Gastrocnemius medialis (tissue), 4 donors: Measurements from ENCODE around the gene HSD11B1L. TPM values are rescaled to one million over a fixed set of nuclear protein-coding genes. Genes with fewer than 3 reads are reported as not detected.

Experiments
- ATAC-seq, 2 donors: fragments of 150-250 bp; one replicate each; pipeline ENCODE4 v1.9.1; 2016
- DNase-seq, 2 donors: peaks; one replicate each; pipeline ENCODE4 v3.0.0-alpha.2; 2019
- H3K27ac ChIP-seq, 4 donors: fragments of 200-600 bp; sonication (generic); 1 replicate in 1 of 4; 2 replicates in 3 of 4; pipeline ENCODE4 v1.5.1; 2016 to 2018; ENCODE audit warnings: mild to moderate bottlenecking in 2 of 4, moderate library complexity in 1 of 4
- H3K27me3 ChIP-seq, 3 donors: fragments of 200-600 bp; sonication (generic) in 2 of 3; 1 replicate in 1 of 3; 2 replicates in 2 of 3; pipeline versions ENCODE4 v1.5.1 to v1.6.0; 2016 to 2019; ENCODE audit warnings: mild to moderate bottlenecking in 1 of 3, moderate library complexity in 1 of 3
- H3K36me3 ChIP-seq, 2 donors: fragments of 200-600 bp; sonication (generic) in 1 of 2; one replicate each; pipeline ENCODE4 v1.5.1; 2017 to 2018
- H3K4me1 ChIP-seq, 2 donors: fragments of 200-600 bp; sonication (generic) in 1 of 2; one replicate each; pipeline ENCODE4 v1.5.1; 2016 to 2017; ENCODE audit warnings: mild to moderate bottlenecking in 2 of 2
- H3K4me3 ChIP-seq, 4 donors: fragments of 200-600 bp; sonication (generic) in 3 of 4; 1 replicate in 1 of 4; 2 replicates in 3 of 4; pipeline ENCODE4 v1.5.1; 2016 to 2019; ENCODE audit warnings: mild to moderate bottlenecking in 2 of 4
- H3K9me3 ChIP-seq, 3 donors: fragments of 200-600 bp; sonication (generic) in 2 of 3; 1 replicate in 1 of 3; 2 replicates in 2 of 3; pipeline ENCODE4 v1.5.1; 2016 to 2019
- CTCF ChIP-seq, 5 experiments: fragments of 450-650 bp in 3 of 5; fragments of 200-600 bp in 2 of 5; sonication (generic) in 2 of 5; IDR thresholded peaks in 4 of 5; conservative IDR thresholded peaks in 1 of 5; 1 replicate in 4 of 5; 2 replicates in 1 of 5; pipeline ENCODE4 v1.5.1; 2016 to 2019; ENCODE audit warnings: antibody characterized with exemption in 5 of 5, mild to moderate bottlenecking in 3 of 5, moderate library complexity in 3 of 5
- POLR2A ChIP-seq, 2 donors: fragments of 450-650 bp; IDR thresholded peaks; one replicate each; pipeline ENCODE4 v1.6.1; 2017; ENCODE audit warnings: antibody characterized with exemption in 2 of 2, mild to moderate bottlenecking in 2 of 2, moderate library complexity in 2 of 2
- in situ Hi-C, 4 donors: fragments of 200-750 bp; cut with MboI; loops; one replicate each; pipeline versions ENCODE4 v1.15.0 to v1.8.0; 2017; ENCODE audit warnings: low sequenced_read_pairs in 4 of 4
- intact Hi-C: fragments of 100-400 bp; cut with DNase I; formaldehyde crosslinking; loops from one replicate; pipeline ENCODE4 v1.15.1; 2023; ENCODE audit warnings: low total_unique reads
- total RNA-seq, 4 donors: library from RNA; depleted of rRNA; stranded (reverse); fragments of >200 nt; gene quantifications; one replicate each; pipeline versions ENCODE4 v1.1.0 to v1.2.3, GENCODE V29; 2016

Gene HSD11B1L
- total RNA-seq, 4 donors from 2014 or later = 5.8 to 33.2 (median 21.5) TPM

DNA sequence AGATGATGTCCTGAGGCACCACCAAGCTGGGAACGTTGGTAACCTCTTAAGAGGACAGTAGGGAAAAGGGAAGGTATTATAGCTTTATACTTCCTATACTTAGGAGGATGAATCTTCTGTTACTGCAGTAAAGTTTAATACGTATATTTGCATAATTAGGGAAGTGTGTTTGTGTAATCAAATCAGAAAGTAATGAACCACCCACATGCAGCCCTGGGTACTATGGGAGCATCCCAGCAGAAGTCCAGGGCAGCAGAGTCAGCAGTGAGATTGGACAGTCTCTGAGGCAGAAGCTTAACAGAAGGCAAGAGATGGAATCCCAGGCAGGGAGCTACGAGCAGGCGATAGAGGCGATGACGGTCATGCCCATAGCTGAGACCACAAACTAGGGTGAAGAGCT, 45.4 kb upstream of the HSD11B1L start:
- no peak for DNase-seq
- H3K27me3 ChIP-seq = no peaks in the 10 kb centered on the region
- no peak overlapping the region for H3K27ac ChIP-seq
- intact Hi-C loops = no loop called here
- no peak for ATAC-seq
- H3K9me3 ChIP-seq = no peaks in the 10 kb centered on the region
- no peaks in the 10 kb centered on the region for H3K36me3 ChIP-seq
- in situ Hi-C loops = no loop called here
- no peak overlapping the region for H3K4me3 ChIP-seq
- peaks cover 44 to 48% of the 10 kb centered on the region in 2 donors for H3K4me1 ChIP-seq
- TF ChIP-seq CTCF (IDR thresholded peaks at IDR 0.05 in 4 of 5, conservative IDR thresholded peaks at IDR 0.05 in 1 of 5) (no peak), POLR2A (IDR thresholded peaks at IDR 0.05) (no peak)

DNA sequence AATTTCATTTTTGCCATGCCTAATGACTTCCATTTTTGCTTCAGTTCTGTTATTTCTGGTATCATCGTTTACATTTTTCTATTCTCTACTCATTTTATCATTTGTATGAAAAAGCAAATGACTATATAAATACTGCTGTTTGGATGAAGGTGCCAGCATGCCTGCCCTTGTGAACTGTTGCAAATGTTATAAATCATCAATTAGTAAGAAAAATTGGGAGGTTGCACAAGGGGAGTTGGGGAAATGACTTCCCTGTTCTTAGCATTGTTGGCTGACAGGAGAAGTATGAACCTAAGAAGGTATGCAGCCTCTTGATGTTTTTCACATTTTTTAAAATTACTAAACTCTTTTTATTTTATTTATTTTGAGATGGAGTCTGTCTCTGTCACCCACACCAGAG, 42.9 kb upstream of the HSD11B1L start:
- Histone ChIP-seq H3K9me3 (no peaks in the 10 kb centered on the region), H3K4me3 (no peak overlapping the region), H3K4me1 (peaks cover 19 to 30% of the 10 kb centered on the region in 2 donors), H3K27me3 (no peaks in the 10 kb centered on the region), H3K36me3 (peaks cover 0 to 3% of the 10 kb centered on the region in 2 donors), H3K27ac (no peak overlapping the region)
- intact Hi-C loops = no loop called here
- in situ Hi-C loops = no loop called here
- DNase-seq (no peak), ATAC-seq (no peak)
- TF ChIP-seq CTCF (IDR thresholded peaks at IDR 0.05 in 4 of 5, conservative IDR thresholded peaks at IDR 0.05 in 1 of 5) = no peak
- no peak for TF ChIP-seq POLR2A (IDR thresholded peaks at IDR 0.05)

DNA sequence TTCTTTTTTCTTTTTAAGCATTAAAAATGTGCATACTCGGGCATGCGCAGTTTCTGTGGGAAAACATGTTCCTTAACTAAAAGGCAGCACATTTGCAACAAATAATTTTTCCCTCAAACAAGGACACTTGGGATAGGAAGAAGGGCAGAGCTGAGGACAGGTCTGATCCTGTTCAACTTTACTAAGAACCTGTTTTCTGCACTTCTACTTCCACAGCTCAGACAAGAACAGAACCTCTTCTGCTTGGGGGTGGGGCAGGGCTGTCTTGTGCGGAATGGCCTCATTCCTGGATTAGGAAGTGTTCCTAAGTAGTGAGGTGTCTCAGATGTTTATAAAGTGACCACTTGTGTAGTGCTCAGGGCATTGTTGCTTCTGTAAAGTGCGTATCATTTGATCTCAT, 39.7 kb upstream of the HSD11B1L start:
- in situ Hi-C loops = no loop called here
- TF ChIP-seq CTCF (IDR thresholded peaks at IDR 0.05 in 4 of 5, conservative IDR thresholded peaks at IDR 0.05 in 1 of 5) (no peak), POLR2A (IDR thresholded peaks at IDR 0.05) (no peak)
- Histone ChIP-seq H3K27ac (no peak overlapping the region), H3K9me3 (no peaks in the 10 kb centered on the region), H3K4me1 (peaks cover 11 to 16% of the 10 kb centered on the region in 2 donors), H3K27me3 (no peaks in the 10 kb centered on the region), H3K36me3 (peaks cover 0 to 24% of the 10 kb centered on the region in 2 donors), H3K4me3 (no peak overlapping the region)
- DNase-seq (no peak), ATAC-seq (no peak)
- intact Hi-C loops = no loop called here

GRCh38 chr19:5642204-5642603, 38.6 kb upstream of the HSD11B1L start:
- Histone ChIP-seq H3K4me3 (no peak overlapping the region), H3K9me3 (no peaks in the 10 kb centered on the region), H3K27me3 (no peaks in the 10 kb centered on the region), H3K27ac (no peak overlapping the region), H3K36me3 (peaks cover 0 to 34% of the 10 kb centered on the region in 2 donors), H3K4me1 (peaks cover 11 to 16% of the 10 kb centered on the region in 2 donors)
- in situ Hi-C loops = no loop called here
- intact Hi-C loops = no loop called here
- no peak for TF ChIP-seq POLR2A (IDR thresholded peaks at IDR 0.05)
- no peak for TF ChIP-seq CTCF (IDR thresholded peaks at IDR 0.05 in 4 of 5, conservative IDR thresholded peaks at IDR 0.05 in 1 of 5)
- ATAC-seq = no peak
- no peak for DNase-seq

- no peak overlapping the region for H3K27ac ChIP-seq
- DNase-seq (no peak), ATAC-seq (no peak)
- in situ Hi-C loops (no loop called here), intact Hi-C loops (no loop called here)
- H3K27me3 ChIP-seq = no peaks in the 10 kb centered on the region
- no peak overlapping the region for H3K4me3 ChIP-seq
- no peaks in the 10 kb centered on the region for H3K9me3 ChIP-seq
- peaks cover 7 to 8% of the 10 kb centered on the region in 2 donors for H3K4me1 ChIP-seq
- H3K36me3 ChIP-seq = peaks cover 0 to 42% of the 10 kb centered on the region in 2 donors
- TF ChIP-seq POLR2A (IDR thresholded peaks at IDR 0.05) = no peak
- TF ChIP-seq CTCF (IDR thresholded peaks at IDR 0.05 in 4 of 5, conservative IDR thresholded peaks at IDR 0.05 in 1 of 5) = no peak
These were observed 37.8 kb upstream of the HSD11B1L start for GRCh38 chr19:5643060-5643459.
